ENCODE data around the gene SORCS2.

GRCh38 chr4:7423391-7423790, 231.1 kb downstream of the SORCS2 start:
- TF ChIP-seq POLR2A (IDR thresholded peaks at IDR 0.05) (no peak), CTCF (IDR thresholded peaks at IDR 0.05) (no peak)

Data from Peyer's patch (tissue), 4 donors.